ENCODE data around the gene GNAI2.

DNA sequence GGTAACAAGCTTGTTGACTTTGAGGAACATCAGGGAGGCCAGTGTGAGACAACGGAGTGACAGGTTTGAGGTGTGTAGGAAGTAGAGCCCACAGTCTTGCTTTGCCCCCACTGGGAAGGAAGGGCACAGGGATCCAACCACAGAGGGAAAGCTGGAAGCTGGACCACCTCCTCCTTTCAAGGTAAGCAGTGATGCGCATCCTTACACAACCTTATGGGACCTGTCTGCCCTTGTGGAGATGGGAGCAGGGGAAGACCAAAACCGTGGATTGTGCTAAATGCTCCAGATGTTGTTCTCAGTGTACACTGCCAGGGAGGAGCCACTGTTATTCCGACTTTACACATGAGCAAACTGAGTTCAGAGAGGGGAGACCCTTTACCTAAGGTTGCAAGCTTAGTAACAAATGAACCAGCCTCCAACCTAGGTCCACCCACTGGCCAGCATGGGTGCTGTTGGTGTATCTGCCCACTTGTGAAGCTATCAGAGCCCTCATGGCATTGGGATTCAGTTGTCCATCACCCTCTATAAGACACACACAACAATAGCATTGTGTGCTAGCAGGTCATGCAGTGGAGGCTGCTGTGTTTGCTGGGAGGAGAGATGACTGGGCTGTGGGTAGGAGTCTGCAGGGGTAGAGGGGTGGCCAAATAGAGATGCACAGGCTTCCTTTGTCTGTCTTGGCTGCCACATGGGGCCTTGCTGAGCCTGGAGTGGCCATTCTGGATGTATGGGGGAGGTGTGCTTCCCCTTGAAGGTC, 42.3 kb downstream of the GNAI2 start:
- TF ChIP-seq ZNF274 (IDR thresholded peaks at IDR 0.05; ENCODE audit: low read depth, low read length) (no peak), YY1 (IDR thresholded peaks at IDR 0.05; ENCODE audit: insufficient read depth, insufficient read length) (no peak), SUZ12 (IDR thresholded peaks at IDR 0.05; ENCODE audit: extremely low read depth, insufficient read depth, insufficient read length) (no peak)
